K562 (cell line): Measurements from ENCODE around the gene SLC8A1.

ENCODE experiments used
- CHD2 ChIP-seq: IDR thresholded peaks from 2 replicates; pipeline ENCODE4 v1.6.1; 2011; ENCODE audit warnings: low read depth, low read length
- RAD21 ChIP-seq, 2 experiments: fragments of 250-450 bp in 1 of 2; fragments of 450-650 bp in 1 of 2; sonication (Bioruptor Pico) in 1 of 2; formaldehyde crosslinking in 1 of 2; IDR thresholded peaks in 1 of 2; conservative IDR thresholded peaks in 1 of 2; 2 replicates each; pipeline versions ENCODE4 v1.4.0 to v1.8.0; 2020 to 2022; ENCODE audit warnings: mild to moderate bottlenecking in 2 of 2, moderate library complexity in 1 of 2
- SETDB1 ChIP-seq: IDR thresholded peaks from one replicate; pipeline ENCODE4 v1.6.1; 2012; ENCODE audit warnings: low read length, control low read depth, inconsistent platforms
- SIN3A ChIP-seq, 2 experiments: fragments of 150-350 bp in 1 of 2; IDR thresholded peaks; 2 replicates each; pipeline ENCODE4 v1.6.1; 2011 to 2016; ENCODE audit warnings: borderline replicate concordance in 2 of 2, low read depth in 2 of 2, low read length in 2 of 2, mild to moderate bottlenecking in 2 of 2, moderate library complexity in 2 of 2; ENCODE audit not compliant: control insufficient read depth in 1 of 2
- SREBF2 ChIP-seq: sonication (generic); formaldehyde crosslinking; IDR thresholded peaks from 2 replicates; pipeline ENCODE4 v1.4.0; 2020; ENCODE audit warnings: mild to moderate bottlenecking, missing genetic modification reagents
- STAT5B ChIP-seq: fragments of 250-450 bp; sonication (Bioruptor Pico); IDR thresholded peaks from 2 replicates; pipeline ENCODE4 v1.8.0; 2021; ENCODE audit warnings: mild to moderate bottlenecking, inconsistent platforms
- TF ChIP-seq, protein P1 (sequence below), 3 experiments: IDR thresholded peaks in 2 of 3; conservative IDR thresholded peaks in 1 of 3; 2 replicates each; pipeline ENCODE4 v1.5.1; 2011 to 2012; ENCODE audit warnings: low read length in 3 of 3, mild to moderate bottlenecking in 3 of 3, control low read depth in 2 of 3, improper control_type of control experiment in 1 of 3, inconsistent platforms in 1 of 3, low read depth in 1 of 3, mixed read lengths in 1 of 3, moderate library complexity in 1 of 3; ENCODE audit not compliant: insufficient read depth in 2 of 3

DNA sequence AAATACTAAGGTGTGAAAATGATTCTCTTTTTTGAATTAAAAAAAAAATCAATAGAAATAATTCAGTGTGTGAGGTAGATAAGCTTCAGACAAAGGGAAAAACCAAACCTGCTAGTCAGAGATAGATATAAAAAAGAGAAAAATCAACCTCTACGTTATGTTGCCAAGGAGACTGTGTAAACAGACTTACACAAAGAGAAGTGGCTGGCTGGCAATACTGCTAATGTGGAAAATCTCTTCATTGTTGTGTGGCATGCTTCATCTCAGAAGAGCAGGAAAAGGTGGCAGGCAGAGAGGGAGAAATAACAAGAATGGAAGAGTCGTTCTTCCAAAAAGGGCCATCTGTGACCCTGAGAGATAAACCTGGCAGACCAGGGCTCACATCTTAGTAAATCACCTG, 200.8 kb downstream of the SLC8A1 start:
- no peak for TF ChIP-seq RAD21 (CRISPR knock-in tag; conservative IDR thresholded peaks at IDR 0.05 in 1 of 2, IDR thresholded peaks at IDR 0.05 in 1 of 2)
- no peak for TF ChIP-seq SREBF2 (CRISPR knock-in tag)
- TF ChIP-seq CHD2, result no peak
- no peak for TF ChIP-seq SETDB1
- TF ChIP-seq, protein P1, sequence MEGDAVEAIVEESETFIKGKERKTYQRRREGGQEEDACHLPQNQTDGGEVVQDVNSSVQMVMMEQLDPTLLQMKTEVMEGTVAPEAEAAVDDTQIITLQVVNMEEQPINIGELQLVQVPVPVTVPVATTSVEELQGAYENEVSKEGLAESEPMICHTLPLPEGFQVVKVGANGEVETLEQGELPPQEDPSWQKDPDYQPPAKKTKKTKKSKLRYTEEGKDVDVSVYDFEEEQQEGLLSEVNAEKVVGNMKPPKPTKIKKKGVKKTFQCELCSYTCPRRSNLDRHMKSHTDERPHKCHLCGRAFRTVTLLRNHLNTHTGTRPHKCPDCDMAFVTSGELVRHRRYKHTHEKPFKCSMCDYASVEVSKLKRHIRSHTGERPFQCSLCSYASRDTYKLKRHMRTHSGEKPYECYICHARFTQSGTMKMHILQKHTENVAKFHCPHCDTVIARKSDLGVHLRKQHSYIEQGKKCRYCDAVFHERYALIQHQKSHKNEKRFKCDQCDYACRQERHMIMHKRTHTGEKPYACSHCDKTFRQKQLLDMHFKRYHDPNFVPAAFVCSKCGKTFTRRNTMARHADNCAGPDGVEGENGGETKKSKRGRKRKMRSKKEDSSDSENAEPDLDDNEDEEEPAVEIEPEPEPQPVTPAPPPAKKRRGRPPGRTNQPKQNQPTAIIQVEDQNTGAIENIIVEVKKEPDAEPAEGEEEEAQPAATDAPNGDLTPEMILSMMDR (IDR thresholded peaks at IDR 0.05 in 2 of 3, conservative IDR thresholded peaks at IDR 0.05 in 1 of 3; ENCODE audit: insufficient read depth in 2 of 3, low read depth in 1 of 3, low read length in 3 of 3), result no peak
- no peak for TF ChIP-seq STAT5B (CRISPR knock-in tag)
- TF ChIP-seq SIN3A (IDR thresholded peaks at IDR 0.05; ENCODE audit: borderline replicate concordance in 2 of 2, control insufficient read depth in 1 of 2, low read depth in 2 of 2, low read length in 2 of 2), result no peak
